ENCODE measurements around the gene CACNA1A. TPM values are rescaled to one million over a fixed set of nuclear protein-coding genes. Genes with fewer than 3 reads are reported as not detected.

Gene CACNA1A
- polyA plus RNA-seq, 3 donors, result 0.08 to 0.09 TPM; not detected in 1

DNA sequence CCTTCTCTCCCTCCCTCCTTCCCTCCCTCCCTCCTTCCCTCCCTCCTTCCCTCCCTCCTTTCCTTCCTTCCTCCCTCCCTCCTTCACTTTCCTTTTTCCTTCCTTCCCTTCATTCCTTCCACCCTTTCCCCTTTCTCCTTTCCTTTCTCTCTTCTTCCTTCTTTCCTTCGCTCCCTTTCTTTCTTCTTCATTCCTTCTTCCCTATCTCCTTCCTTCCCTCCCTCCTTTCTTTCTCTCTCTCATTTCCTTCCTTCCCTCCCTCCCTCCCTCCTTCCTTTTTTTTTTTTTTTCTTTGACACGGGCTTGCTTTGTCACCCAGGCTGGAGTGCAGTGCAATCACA is 250.6 kb downstream of the CACNA1A start:
- Histone ChIP-seq H3K9ac (ENCODE audit: insufficient read depth, low read length, poor library complexity, severe bottlenecking) (no peak overlapping the region), H3K9me3 (replicated peaks in 1 of 2; ENCODE audit: control insufficient read depth in 1 of 2, insufficient read depth in 1 of 2, low read length in 2 of 2) (peaks cover 0 to 6% of the 10 kb centered on the region in 2 donors), H3K79me2 (ENCODE audit: insufficient read depth, low read length) (no peaks in the 10 kb centered on the region), H2AFZ (ENCODE audit: insufficient read depth, low read depth, low read length, poor library complexity, severe bottlenecking) (no peak overlapping the region), H3K4me2 (replicated peaks; ENCODE audit: extremely low read depth, low read length, poor library complexity, severe bottlenecking) (no peak overlapping the region), H3K4me1 (ENCODE audit: control insufficient read depth in 1 of 2, insufficient read depth in 2 of 2, low read length in 2 of 2) (peaks cover 3 to 4% of the 10 kb centered on the region in 2 donors), H3K4me3 (replicated peaks in 1 of 3; ENCODE audit: low read depth in 2 of 3, low read length in 3 of 3) (no peak overlapping the region), H3K27ac (ENCODE audit: low read depth in 1 of 2, low read length in 2 of 2) (no peak overlapping the region), H4K20me1 (ENCODE audit: insufficient read depth, low read length) (no peaks in the 10 kb centered on the region), H3K36me3 (replicated peaks in 1 of 2; ENCODE audit: control insufficient read depth in 1 of 2, insufficient read depth in 2 of 2, low read length in 2 of 2) (no peaks in the 10 kb centered on the region), H3K27me3 (ENCODE audit: control insufficient read depth in 2 of 2, insufficient read depth in 2 of 2, low read length in 2 of 2) (peaks cover 0 to 2% of the 10 kb centered on the region in 2 donors)
- H3K9me3 Mint-ChIP-seq, result peaks cover 3 to 13% (median 7%) of the 10 kb centered on the region in 7 donors
- no peak for TF ChIP-seq CTCF (IDR thresholded peaks at IDR 0.05)
- DNase-seq, result no peak
- peaks cover 2% of the 10 kb centered on the region for H3K4me1 Mint-ChIP-seq
- no peak overlapping the region for H3K27ac Mint-ChIP-seq
- WGBS (ENCODE audit: insufficient coverage), result 50% methylated on average over 1 of the region's 2 CpGs
- H3K4me3 Mint-ChIP-seq, result no peak overlapping the region
- intact Hi-C loops (cut with micrococcal nuclease), result no loop called here
- H3K27me3 Mint-ChIP-seq (ENCODE audit: low read depth in 3 of 3), result peaks cover 9 to 29% (median 12%) of the 10 kb centered on the region in 3 donors
- no peaks in the 10 kb centered on the region for H3K36me3 Mint-ChIP-seq

GRCh38 chr19:13255041-13255718 is 251.1 kb downstream of the CACNA1A start:
- Histone ChIP-seq H3K79me2 (ENCODE audit: insufficient read depth, low read length) (no peaks in the 10 kb centered on the region), H3K27ac (ENCODE audit: low read depth in 1 of 2, low read length in 2 of 2) (no peak overlapping the region), H3K9me3 (replicated peaks in 1 of 2; ENCODE audit: control insufficient read depth in 1 of 2, insufficient read depth in 1 of 2, low read length in 2 of 2) (peaks cover 0 to 6% of the 10 kb centered on the region in 2 donors), H4K20me1 (ENCODE audit: insufficient read depth, low read length) (no peaks in the 10 kb centered on the region), H2AFZ (ENCODE audit: insufficient read depth, low read depth, low read length, poor library complexity, severe bottlenecking) (no peak overlapping the region), H3K27me3 (ENCODE audit: control insufficient read depth in 2 of 2, insufficient read depth in 2 of 2, low read length in 2 of 2) (peaks cover 0 to 2% of the 10 kb centered on the region in 2 donors), H3K36me3 (replicated peaks in 1 of 2; ENCODE audit: control insufficient read depth in 1 of 2, insufficient read depth in 2 of 2, low read length in 2 of 2) (no peaks in the 10 kb centered on the region), H3K4me3 (replicated peaks in 1 of 3; ENCODE audit: low read depth in 2 of 3, low read length in 3 of 3) (no peak overlapping the region), H3K4me2 (replicated peaks; ENCODE audit: extremely low read depth, low read length, poor library complexity, severe bottlenecking) (no peak overlapping the region), H3K4me1 (ENCODE audit: control insufficient read depth in 1 of 2, insufficient read depth in 2 of 2, low read length in 2 of 2) (no peaks in the 10 kb centered on the region), H3K9ac (ENCODE audit: insufficient read depth, low read length, poor library complexity, severe bottlenecking) (no peak overlapping the region)
- 91% methylated on average over 14 of the region's 21 CpGs for WGBS (ENCODE audit: insufficient coverage)
- H3K36me3 Mint-ChIP-seq, result no peaks in the 10 kb centered on the region
- intact Hi-C loops (cut with micrococcal nuclease), result no loop called here
- H3K4me3 Mint-ChIP-seq, result no peak overlapping the region
- no peak for DNase-seq
- peaks cover 9 to 29% (median 12%) of the 10 kb centered on the region in 3 donors for H3K27me3 Mint-ChIP-seq (ENCODE audit: low read depth in 3 of 3)
- peaks cover 3 to 13% (median 7%) of the 10 kb centered on the region in 7 donors for H3K9me3 Mint-ChIP-seq
- no peak for TF ChIP-seq CTCF (IDR thresholded peaks at IDR 0.05)
- H3K27ac Mint-ChIP-seq, result no peak overlapping the region
- no peaks in the 10 kb centered on the region for H3K4me1 Mint-ChIP-seq

Data from CD14-positive monocyte (primary cell).